H1 (cell line): ENCODE measurements around the gene EHD4. TPM values are rescaled to one million over a fixed set of nuclear protein-coding genes. Genes with fewer than 3 reads are reported as not detected.

Experiments used
- BACH1 ChIP-seq: IDR thresholded peaks from 2 replicates; pipeline ENCODE4 v1.6.1; 2012; ENCODE audit warnings: low read length, improper control_type of control experiment
- BRCA1 ChIP-seq: IDR thresholded peaks from 2 replicates; pipeline ENCODE4 v1.6.1; 2012; ENCODE audit warnings: low read depth, low read length, improper control_type of control experiment
- CREB1 ChIP-seq: IDR thresholded peaks from 2 replicates; pipeline ENCODE4 v1.6.1; 2012; ENCODE audit warnings: inconsistent platforms
- NANOG ChIP-seq: IDR thresholded peaks from 2 replicates; pipeline ENCODE4 v1.6.1; 2011; ENCODE audit warnings: low read length, low read depth, mild to moderate bottlenecking, inconsistent platforms; ENCODE audit not compliant: insufficient read depth, poor library complexity, severe bottlenecking
- NRF1 ChIP-seq: IDR thresholded peaks from 2 replicates; pipeline ENCODE4 v1.6.1; 2011; ENCODE audit warnings: mild to moderate bottlenecking, low read depth, low read length, improper control_type of control experiment
- RBBP5 ChIP-seq: IDR thresholded peaks from 2 replicates; pipeline ENCODE4 v1.7.1; 2012; ENCODE audit warnings: low read depth, mild to moderate bottlenecking, inconsistent platforms, low read length, moderate library complexity, borderline replicate concordance
- RXRA ChIP-seq: IDR thresholded peaks from 2 replicates; pipeline ENCODE4 v1.6.1; 2011; ENCODE audit warnings: low read depth, mild to moderate bottlenecking, low read length, moderate library complexity; ENCODE audit not compliant: insufficient read depth
- SRF ChIP-seq: IDR thresholded peaks from 2 replicates; pipeline ENCODE4 v1.6.1; 2011; ENCODE audit warnings: mild to moderate bottlenecking, low read depth, low read length, moderate library complexity
- polyA plus RNA-seq, 7 experiments: library from polyadenylated mRNA; depleted of rRNA in 3 of 7; stranded (reverse) in 5 of 7; unstranded in 2 of 7; fragments of >200 nt in 5 of 7; fragments of 200-250 nt in 2 of 7; gene quantifications; 1 replicate in 5 of 7; 2 replicates in 1 of 7; 4 replicates in 1 of 7; pipeline versions ENCODE4 v1.2.1 to v1.2.3, GENCODE V29; 2011 to 2013; ENCODE audit warnings: missing spikeins in 2 of 7, mixed read lengths in 2 of 7
- total RNA-seq: library from RNA; stranded (reverse); fragmentation: NEBNext Ultra II Directional; extraction: Animal tissue kit (Norgen Biotek cat#: 25700); gene quantifications from 2 replicates; pipeline ENCODE4 v1.2.1, GENCODE V29; 2021

EHD4 gene
- total and polyA plus RNA-seq, 2 of the 8 experiments (the other 6 are each of a cell fraction or from before 2014, with no cell fraction given) = 17.5 to 24.5 TPM

DNA sequence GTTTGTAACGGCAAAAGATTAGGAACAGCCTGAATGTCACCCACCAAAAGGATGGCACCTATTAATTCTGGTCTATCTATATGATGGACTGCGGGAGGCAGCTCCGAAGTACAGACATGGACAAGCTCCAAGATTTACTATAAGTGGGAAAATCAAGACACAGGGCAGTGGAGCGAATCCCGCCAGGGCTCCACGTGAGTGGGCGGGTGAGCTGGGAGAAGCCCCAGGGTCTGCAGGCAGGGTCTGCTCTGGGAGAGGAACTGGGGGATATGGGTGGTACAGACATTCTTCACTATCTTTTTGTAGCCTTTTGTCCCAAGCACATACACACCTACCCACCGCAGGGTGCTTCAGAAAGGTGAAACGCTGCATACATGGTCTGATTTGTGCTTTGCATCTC is 40.3 kb downstream of the EHD4 start (continued):
- no peak for TF ChIP-seq CREB1
- no peak for TF ChIP-seq SRF
- TF ChIP-seq BACH1 = no peak
- TF ChIP-seq NANOG = no peak
- no peak for TF ChIP-seq RXRA
- TF ChIP-seq BRCA1 = no peak
- TF ChIP-seq NRF1 = no peak
- TF ChIP-seq RBBP5 = no peak
